ENCODE results near the gene STRN3.

STRN3 gene

DNA sequence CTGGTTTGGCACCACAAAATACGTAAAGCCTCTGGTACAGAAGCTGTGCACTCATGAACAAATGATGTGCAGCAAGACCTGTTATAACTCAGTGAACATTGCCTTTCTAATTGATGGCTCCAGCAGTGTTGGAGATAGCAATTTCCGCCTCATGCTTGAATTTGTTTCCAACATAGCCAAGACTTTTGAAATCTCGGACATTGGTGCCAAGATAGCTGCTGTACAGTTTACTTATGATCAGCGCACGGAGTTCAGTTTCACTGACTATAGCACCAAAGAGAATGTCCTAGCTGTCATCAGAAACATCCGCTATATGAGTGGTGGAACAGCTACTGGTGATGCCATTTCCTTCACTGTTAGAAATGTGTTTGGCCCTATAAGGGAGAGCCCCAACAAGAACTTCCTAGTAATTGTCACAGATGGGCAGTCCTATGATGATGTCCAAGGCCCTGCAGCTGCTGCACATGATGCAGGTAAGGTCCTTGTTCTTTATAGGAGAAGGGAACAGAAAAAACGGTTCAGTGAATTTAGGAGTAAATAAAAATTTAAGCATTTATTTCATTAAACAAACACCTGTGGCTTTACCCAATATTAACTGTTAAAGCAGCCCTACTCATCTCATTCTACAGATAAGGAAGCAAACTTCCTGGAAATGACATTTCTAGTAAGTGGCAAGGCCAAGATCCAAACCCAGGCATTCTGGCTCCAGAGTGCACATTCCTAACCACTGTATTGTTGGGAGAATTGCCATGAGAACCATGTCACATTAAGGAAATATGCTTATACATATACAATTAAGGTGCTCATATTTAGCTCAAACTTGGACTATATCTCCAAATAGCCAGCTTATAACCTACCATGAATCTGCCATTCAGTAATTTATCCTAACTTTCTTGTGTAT is 140.1 kb downstream of the STRN3 start:
- H3K4me3 ChIP-seq: no peak overlapping the region
- H3K27ac ChIP-seq: no peak overlapping the region

DNA sequence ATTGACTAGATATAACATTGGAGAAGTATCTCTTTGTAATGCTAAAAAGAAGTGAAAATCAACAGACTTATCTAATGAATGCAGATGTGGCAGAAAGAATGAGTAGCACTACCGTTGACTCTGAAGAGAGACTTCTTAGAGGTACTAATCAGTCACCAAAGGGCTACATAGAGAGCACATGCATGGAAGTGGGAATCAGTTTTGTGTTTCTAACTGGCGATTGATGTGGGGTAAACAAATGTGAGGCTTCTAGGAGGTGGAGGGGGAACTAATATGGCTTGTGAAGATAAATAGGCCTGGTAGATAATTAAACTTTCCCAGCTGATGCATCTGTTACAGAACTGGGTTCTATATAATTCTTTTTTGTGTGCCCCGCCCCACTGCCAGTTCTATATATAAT is 141.3 kb downstream of the STRN3 start:
- H3K27ac ChIP-seq: no peak overlapping the region

DNA sequence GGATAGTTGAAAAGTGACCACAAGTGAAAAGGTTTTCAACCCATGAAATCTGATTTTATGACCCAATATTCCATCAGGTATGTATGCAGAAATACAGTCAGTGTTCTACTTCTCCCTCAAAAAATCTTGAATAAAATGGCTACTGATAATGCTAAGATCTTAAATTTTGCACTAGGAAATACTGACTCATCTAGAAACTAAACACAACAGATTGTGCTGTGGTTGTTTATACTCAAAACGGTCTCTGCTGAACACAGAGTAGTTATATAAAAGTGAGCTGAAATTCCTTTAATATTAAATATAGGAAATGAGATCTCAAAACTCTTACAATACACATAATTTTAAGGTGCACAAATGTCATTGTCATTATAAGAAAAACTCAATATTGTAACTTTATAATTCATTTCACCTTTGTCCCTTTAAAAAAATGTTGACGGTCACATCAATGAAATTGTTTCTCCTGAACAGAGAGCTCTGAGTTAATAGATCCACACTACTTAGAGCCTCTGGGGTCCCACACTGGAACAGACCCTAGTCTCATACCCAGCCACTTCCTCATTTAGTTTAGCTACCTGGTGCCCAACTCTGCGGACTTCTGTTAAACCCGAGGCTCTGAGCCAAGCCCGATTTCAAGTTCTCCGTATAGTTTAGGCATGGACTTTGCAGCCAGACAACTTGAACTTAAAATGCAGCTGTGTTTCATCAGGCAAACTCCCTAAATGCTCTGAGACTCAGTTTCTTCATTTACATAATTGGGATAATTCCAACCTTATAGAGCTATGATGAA is 142.5 kb downstream of the STRN3 start:
- H3K4me3 ChIP-seq: no peak overlapping the region

More for the DNA sequence above, 141.3 kb downstream of the STRN3 start:
- H3K4me3 ChIP-seq: no peak overlapping the region

DNA sequence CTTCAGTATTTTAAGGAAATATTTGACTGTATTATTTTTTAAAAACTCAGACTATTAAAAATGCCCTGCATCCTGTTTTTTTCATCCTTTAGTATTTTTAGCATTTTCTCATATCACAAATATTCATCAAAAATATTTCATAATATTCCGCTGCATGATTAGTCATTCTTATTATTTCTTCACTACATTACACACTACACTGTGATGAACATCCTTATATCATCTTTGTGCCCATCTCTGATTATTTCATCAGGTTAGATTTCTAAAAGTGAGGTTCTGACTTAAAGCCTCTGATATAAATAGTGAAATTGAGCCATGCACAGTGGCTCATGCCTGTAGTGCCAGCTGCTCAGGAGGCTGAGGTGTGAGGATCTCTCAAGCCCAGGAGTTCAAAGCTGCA is 143.7 kb downstream of the STRN3 start:
- Histone ChIP-seq H3K4me3 (no peak overlapping the region), H3K27ac (no peak overlapping the region)

More for the DNA sequence above, 142.5 kb downstream of the STRN3 start:
- H3K27ac ChIP-seq: no peak overlapping the region

DNA sequence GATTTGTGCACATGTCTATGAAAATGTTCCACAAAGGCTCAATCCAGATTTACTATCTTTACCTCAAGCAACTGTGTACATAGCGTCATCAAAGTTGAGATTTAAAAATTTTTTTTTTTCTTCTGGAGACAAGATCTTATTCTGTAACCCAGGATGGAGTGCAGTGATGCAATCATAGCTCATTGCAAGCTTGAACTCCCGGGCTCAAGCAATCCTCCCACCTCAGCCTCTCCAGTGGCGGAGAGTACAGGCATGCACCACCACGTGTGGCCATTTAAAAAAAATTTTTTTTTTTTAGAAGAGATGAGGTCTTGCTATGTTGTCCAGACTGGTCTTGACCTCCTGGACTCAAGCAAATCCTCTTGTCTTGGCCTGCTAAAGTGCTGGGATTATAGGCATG is 149.5 kb downstream of the STRN3 start:
- Histone ChIP-seq H3K4me3 (no peak overlapping the region), H3K27ac (no peak overlapping the region)

DNA sequence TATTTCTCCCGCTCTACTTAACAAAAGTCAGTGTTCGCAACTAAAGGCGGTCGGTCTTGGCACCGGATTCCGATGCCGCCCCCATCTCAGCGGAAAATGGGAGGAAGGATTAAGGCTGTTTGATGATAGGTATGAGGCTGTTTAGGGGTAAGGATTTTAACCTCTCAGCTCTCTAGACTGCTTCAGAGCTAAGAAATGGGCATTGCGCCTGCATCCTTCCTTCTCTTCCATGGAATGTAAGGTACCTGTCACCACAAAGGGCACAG is 150.5 kb downstream of the STRN3 start:
- Histone ChIP-seq H3K27ac (no peak overlapping the region), H3K4me3 (no peak overlapping the region)

DNA sequence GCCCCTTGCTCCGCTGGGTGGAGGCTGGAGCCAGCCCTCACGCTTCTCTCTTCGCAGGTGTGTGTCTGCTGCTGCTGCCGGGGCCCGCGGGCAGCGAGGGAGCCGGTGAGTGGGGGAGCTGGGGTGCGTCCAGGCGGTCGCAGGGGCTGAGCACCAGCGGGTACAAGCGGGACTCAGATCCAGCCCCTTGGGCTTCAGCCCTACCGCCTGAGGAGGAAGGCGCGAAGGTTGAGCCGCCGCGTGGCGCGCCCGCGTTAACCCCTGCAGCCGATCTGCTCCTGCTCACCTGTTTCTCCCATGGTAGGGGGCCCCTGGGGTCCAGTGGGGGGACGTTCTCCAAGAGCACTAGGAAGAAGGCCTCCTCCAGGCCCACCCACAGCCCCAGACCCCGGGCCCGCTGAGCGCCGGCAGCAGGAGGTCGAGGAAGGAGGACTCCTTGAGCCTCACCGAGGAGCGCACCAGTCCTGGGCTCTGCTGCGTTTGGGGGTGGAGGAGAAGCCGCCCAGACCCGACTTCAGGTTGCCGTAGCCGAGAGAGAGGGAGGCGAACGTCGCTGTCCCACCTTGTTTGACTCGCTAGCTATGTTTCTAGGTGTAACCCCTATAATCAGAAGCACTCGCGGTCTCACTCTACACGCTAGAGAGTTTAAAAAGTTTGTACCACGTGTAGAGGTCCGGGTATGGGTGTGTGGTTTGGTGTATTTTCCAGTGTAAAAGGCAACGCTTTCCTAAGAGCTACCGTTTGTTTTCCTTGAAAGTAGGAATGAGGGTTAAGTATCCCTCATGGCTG is 151.0 kb downstream of the STRN3 start:
- no peak overlapping the region for H3K27ac ChIP-seq
- H3K4me3 ChIP-seq: peak overlapping the region; percentile 32 to 55 (median 43)

DNA sequence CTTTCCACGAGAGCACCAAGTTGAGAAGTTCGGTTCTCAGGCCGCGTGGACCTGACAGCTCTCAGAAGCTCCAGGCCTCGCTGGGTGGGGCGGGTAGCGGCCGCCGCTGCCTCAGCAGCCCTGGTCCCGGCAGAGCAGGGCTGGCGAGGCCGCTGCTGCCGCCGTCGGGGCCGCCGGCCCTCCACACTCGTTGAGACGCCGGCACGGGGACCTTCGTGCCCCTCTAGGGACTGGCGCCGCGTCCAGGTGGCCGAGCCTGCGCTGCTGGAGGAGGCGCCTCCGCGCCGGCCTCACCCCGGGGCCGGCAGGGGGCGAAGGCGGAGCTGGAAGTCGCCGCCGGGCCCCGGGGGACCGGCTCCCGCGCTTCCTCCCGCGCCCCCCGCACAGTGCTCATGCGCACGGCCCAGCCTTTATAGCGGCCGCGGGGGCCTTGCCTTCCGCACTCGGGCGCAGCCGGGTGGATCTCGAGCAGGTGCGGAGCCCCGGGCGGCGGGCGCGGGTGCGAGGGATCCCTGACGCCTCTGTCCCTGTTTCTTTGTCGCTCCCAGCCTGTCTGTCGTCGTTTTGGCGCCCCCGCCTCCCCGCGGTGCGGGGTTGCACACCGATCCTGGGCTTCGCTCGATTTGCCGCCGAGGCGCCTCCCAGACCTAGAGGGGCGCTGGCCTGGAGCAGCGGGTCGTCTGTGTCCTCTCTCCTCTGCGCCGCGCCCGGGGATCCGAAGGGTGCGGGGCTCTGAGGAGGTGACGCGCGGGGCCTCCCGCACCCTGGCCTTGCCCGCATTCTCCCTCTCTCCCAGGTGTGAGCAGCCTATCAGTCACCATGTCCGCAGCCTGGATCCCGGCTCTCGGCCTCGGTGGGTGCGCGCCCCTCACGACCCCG is 151.8 kb downstream of the STRN3 start, which contains the start of gene COCH:
TSS of gene COCH (plus strand) at position 440 of the 879 bp plus-strand sequence. CDS start at position 820, 380 bp downstream.
- peak within 1 kb of the TSS in 1 of 21 experiments; percentile 27 for H3K27ac ChIP-seq
- H3K4me3 ChIP-seq: peak within 1 kb of the TSS; percentile 32 to 55 (median 43)

DNA sequence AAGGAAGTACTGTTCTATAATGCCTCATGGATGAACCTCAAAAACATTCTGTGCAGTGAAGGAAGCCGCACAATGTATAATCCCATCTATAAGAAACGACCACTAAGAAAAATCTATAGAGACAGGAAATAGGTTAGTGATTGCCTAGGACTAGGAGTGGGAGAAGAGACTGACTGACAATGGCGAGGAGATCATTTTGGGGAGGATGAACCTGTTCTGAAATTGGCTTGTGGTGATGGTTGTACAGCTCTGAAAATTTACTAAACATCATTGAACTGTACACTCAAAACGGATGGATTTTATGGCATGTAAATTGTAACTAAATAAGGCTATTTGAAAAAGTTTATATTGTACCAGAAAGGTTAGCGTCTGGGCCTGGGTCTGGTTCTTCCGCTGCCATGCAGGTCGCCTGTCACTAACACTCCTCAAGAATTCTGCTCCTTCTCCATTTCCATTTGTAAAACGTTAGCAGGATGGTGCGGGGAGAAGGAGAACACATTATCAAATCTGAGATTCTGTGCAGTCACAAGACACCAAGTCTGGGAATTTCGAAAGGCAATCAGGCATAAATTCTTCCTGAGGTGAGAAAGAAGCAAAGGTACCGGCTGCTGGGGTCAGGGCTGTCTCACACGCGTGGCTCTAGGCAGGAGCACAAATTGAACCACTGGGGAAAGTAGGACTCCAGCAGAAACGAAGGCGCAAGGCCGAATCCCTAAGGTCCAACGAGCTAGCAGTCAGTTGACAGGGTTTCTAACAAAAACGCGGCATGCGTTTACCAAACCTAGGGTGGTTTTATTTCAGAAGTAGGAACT is 152.7 kb downstream of the STRN3 start:
- Histone ChIP-seq H3K4me3 (peak overlapping the region in 4 of 7 experiments; percentile 34 to 55 (median 44)), H3K27ac (no peak overlapping the region)

DNA sequence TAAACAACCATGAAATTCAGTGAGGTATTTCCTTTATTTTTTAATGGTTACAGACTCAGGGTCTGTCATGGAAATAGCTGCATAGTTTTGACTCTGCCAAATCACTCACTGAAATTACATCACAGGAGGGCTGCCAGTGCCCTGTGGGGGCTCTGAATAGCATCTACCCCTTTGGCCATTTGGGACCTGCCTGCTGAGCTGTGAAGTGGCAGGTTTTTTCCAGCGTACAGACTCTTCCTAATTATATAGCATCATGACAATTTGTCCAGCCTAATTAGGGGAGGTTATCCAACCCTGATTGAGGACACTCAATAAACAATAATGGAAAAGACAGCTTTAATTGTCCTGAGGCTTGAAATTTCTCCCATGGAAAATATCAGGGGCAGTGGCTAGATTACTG is 153.6 kb downstream of the STRN3 start:
- no peak overlapping the region for H3K4me3 ChIP-seq
- no peak overlapping the region for H3K27ac ChIP-seq

DNA sequence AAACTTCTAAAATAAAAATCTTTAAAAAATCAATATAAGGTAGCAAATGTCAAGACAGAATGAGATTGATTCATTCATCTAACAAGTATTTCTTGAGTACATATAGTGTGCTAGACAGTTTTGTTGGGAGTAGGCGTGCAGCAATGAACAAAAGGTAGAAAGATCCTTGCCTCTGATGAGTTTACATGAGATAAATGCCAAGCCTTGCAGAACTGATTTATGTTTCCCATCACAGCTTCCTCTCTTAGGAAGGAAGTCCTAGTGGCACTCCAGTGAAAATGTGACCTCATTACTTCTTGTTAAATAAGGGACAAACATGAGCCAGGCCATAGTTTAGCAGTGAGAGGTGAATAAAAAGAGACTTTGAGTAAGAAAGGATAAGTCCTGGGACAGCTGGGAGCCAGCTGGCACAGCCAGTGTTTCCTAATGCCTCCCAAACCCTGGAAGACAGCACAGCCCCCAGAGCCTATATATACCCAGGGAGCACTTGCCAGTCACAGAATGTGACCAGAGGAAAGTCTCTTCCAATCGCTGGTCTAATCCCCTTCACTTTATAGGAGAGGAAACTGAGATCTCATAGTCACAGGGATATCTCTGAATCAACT is 156.5 kb downstream of the STRN3 start:
- Histone ChIP-seq H3K27ac (no peak overlapping the region), H3K4me3 (no peak overlapping the region)

DNA sequence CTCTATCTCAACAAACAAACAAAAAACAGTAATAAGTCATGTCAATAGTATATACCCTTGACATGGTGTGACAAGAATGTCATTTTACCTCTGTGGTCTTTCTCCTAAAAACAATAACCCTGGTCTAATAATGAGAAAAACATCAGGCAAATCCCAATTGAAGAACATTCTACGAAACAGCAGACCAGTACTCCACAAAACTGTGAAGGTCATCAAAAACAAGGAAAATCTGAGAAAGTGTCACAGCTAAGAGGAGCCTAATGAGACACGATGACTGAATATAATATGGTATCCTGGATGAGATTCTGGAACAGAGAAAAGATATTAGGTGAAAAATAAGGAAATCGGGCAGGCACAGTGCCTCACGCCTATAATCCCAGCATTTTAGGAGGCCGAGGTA is 157.4 kb downstream of the STRN3 start:
- no peak overlapping the region for H3K27ac ChIP-seq
- H3K4me3 ChIP-seq: no peak overlapping the region

DNA sequence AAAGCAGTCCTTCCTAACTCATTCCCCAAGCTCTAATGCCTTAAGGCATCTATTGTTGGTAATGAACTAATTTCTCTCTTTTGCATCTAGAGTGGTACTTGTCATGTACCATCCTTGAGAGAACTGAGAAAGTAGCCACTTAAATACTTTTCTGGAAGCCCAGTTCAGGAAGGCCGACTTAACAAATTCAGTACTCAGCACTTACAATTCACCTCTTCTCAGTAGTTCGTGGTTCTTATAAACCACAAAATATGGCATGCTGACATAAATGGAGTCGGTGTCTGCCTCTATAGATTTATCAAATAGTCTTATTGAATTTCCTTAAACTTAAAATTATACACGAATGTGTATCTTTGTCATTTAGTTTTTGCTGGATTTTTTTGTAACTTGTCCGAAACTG is 161.2 kb downstream of the STRN3 start:
- Histone ChIP-seq H3K4me3 (no peak overlapping the region), H3K27ac (no peak overlapping the region)

DNA sequence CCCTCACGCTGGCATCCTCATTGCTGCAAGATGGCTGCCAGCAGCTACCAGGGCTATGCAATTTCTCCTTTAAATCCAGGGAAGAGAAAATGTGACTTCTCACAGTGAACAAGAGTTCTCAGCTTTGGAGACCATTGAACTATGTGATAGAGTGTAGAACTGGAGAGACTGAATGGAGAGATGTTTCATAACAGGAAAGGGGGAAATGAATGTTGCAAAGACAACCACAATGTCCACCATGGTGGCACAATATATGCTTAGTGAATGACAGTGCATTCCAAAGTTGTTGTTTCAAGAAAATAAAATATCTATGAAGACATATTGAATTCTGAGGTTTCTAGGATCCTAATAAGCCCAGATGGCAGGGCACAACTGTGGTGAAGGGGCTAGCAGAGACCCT is 165.0 kb downstream of the STRN3 start:
- no peak overlapping the region for H3K27ac ChIP-seq
- H3K4me3 ChIP-seq: no peak overlapping the region

DNA sequence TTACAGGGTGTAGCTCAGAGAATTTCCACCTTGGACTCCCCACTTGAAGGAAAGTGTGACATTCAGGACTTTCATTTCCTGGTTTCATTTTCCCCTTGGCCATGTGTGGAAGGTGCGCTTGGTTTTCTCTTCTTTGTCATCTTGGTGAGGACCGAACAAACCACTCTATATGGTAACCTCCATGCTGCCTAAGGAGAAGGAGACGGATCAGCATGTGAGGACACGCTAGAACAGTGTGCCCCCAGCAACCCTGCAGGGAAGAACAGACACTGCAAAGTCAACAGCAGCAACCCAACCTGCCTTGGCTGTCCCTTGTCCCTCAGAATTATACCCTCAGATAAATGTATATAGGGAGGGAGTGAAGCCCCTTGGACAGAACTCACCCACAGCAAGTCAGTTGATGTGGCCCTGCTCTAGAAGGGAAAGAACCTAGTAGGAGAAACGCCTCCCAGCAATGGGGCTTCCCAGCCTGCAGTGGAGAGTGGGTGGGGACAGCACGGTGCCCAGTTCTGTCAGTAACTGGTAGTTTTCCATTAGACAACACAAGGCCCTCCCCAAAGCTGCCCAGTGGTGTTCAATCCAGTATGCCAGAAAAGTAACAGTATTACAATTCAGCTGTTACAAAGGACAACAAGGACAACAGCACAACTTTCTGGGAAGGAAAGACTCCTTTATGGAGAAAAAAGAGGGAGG is 170.7 kb downstream of the STRN3 start:
- Histone ChIP-seq H3K27ac (no peak overlapping the region), H3K4me3 (no peak overlapping the region)

DNA sequence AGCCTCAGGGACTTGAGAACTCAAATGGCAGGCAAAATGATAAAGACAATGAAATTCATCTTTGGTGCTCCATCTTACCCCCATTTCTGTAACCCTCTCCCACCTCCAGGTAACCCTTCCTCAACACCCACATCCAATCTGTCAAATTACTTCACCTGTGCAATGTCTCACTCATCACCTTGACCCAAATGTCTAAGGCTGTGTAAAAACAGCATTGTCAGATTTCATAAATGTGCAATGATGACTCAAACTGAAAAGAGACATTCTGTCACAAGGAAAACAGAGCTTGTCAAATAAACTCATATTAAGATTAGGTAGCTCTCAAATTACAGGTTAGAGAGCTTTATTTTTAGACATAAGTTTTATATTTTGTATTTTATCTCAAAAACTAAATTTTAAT is 171.7 kb downstream of the STRN3 start:
- H3K4me3 ChIP-seq: no peak overlapping the region
- H3K27ac ChIP-seq: no peak overlapping the region

DNA sequence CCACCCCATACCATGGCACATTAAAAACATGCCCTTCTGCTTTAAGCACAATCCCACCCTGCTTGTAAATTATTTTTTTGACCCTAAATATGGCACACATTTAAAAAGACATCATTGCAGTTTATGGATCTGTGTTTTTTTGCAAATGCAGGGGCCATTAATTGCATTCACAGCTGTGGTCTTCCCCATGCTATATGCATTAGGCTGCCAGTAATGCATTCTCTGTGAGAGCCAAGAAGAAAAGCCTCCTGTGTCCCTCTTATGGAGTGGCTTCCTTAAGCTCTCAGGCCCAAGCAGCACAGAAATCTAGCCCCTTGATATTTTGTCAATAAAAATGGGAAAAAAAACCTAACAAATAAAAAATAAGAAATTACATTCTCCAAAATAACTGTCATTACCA is 172.2 kb downstream of the STRN3 start:
- Histone ChIP-seq H3K27ac (no peak overlapping the region), H3K4me3 (no peak overlapping the region)

DNA sequence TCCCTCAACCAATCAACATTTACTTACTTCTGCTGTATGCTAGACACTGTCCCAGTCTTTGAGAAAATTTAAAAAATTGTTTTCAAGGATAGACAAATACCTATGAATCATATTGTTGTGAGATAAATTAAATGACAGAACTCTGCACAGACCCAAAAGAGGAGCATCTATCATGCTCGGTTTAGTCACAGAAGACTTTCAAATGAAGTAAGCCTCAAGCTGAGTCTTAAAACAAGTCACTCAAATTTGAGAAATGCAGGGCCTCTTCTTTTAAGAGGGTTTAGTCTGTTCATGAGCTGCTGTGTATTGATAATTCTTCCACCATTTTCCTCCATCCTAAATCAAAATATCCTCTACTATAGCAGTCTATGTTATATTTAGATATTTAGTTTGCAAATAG is 176.2 kb downstream of the STRN3 start:
- H3K4me3 ChIP-seq: no peak overlapping the region
- H3K27ac ChIP-seq: no peak overlapping the region
